Dermis microvascular lymphatic vessel endothelial cell (primary cell): ENCODE data around the gene KLF2. TPM values are rescaled to one million over a fixed set of nuclear protein-coding genes. Genes with fewer than 3 reads are reported as not detected.

ENCODE experiments used
- DNase-seq, 2 donors: peaks; one replicate each; pipeline versions ENCODE4 v3.0.0 to v3.0.0-alpha.2; 2010; ENCODE audit warnings: low read depth in 2 of 2
- total RNA-seq: library from RNA; depleted of rRNA; stranded (reverse); fragments of >200 nt; gene quantifications from 2 replicates; pipeline ENCODE4 v1.2.1, GENCODE V29; 2014

Gene KLF2
- total RNA-seq, 1 donor from 2014 or later: 2.8 TPM

DNA sequence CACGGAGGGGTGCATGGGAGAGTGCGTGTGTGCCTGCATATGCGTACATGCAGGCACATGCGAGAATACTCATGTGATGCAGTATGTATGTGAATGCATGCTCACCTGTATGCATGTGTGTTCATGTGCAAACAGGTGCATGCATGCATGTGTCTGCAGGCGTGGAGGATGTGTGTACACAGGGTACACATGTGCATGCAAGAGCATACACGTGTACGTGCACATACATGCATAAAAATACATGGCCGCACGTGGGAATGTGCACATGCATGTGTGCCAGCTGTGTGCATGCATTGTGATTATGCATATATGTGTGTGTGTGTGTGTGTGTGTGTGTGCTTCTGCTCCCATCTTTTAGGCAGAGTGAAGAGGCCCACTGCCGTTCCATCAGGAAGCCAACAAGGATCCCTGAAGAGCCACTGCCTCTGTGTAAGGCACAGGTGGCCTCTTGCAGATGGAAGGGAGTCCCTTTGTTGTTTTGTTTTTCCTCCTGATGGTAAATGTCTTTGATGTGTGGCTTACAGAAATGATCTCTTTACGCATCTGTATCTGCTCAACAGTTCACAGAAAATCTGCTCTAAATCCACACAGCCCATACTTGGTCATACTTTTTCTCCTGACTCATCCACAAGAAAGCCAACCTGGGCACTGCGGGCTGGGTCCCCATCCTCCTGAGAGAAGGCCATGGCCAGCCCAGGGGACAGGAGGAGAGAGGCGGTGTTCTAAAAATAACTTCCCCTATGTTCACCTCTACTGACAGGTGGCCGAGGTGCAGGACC is 50.7 kb downstream of the KLF2 start:
- DNase-seq: no peak

GRCh38 chr19:16375936-16376185 is 51.2 kb downstream of the KLF2 start:
- DNase-seq: no peak

- DNase-seq: no peak
Observed at GRCh38 chr19:16376241-16376640, 51.6 kb downstream of the KLF2 start.

DNA sequence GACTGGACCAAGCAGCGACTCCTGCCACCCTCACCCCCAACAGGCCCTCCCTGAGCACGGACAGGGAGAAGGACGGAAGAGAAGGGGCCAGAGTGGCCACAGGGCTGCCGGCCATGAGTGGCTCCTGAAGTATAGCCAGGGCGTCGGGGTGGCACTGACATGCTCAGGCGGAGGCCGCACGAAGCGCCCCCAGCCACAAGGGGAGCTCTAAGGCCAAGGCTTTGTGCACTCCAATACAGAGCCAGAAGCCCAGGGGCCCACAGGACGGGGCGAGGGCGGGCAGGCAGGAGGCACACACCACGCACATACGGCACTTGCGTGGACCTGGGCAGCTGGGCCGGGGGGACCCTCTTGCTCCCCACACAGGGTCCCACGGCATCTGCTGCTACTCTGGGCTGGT is 52.0 kb downstream of the KLF2 start:
- DNase-seq: no peak

DNA sequence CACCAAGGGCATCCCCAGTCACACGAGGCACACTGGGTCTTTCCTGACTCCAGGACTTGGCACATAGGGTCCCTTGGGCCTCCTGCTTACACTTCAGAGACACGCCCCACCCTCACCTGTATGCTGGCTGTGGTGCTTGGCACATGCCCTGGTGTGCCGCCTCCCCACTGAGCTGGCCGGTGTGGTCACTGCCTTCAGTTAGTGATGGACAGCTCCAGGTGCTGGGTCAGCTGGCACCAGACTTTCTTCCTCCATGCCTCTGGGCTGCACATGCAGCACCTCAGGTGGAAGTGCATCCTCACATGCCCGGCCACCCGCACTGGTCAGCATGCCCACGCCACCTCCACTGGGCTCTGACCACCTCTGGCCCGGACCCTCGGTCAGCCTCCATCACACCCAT is 52.9 kb downstream of the KLF2 start:
- no peak for DNase-seq

Other genes with a start within 250 kb of the KLF2 start
- 424 and 463 TPM in 2 replicates for gene TPM4, start 248.3 kb upstream of the KLF2 start, total RNA-seq
- gene RAB8A, start 212.9 kb upstream of the KLF2 start, total RNA-seq: 104 and 107 TPM in 2 replicates
- gene HSH2D, start 181.1 kb upstream of the KLF2 start, total RNA-seq: not detected in 2 replicates
- gene CIB3, start 151.3 kb upstream of the KLF2 start, total RNA-seq: not detected in 2 replicates
- gene FAM32A, start 139.4 kb upstream of the KLF2 start, total RNA-seq: 86.5 and 102 TPM in 2 replicates
- 43.9 and 71.2 TPM in 2 replicates for gene AP1M1, start 126.9 kb upstream of the KLF2 start, total RNA-seq
- 5.8 and 10.7 TPM in 2 replicates for gene EPS15L1, start 147.1 kb downstream of the KLF2 start, total RNA-seq
- not detected in 2 replicates for gene CALR3, start 171.3 kb downstream of the KLF2 start, total RNA-seq
- gene C19orf44, start 171.6 kb downstream of the KLF2 start, total RNA-seq: 1.5 and 1.8 TPM in 2 replicates
- 2.6 and 8.0 TPM in 2 replicates for gene CHERP, start 217.6 kb downstream of the KLF2 start, total RNA-seq
- 15.7 and 29.5 TPM in 2 replicates for gene SLC35E1, start 247.6 kb downstream of the KLF2 start, total RNA-seq